ENCODE data around the gene CT47B1. TPM values are rescaled to one million over a fixed set of nuclear protein-coding genes. Genes with fewer than 3 reads are reported as not detected.
"Not testable (repeated sequence)": the region's sequence is repeated elsewhere in the genome, so short reads cannot be mapped to it uniquely, and the experiment has no call there.

Gene CT47B1
- not detected for polyA plus RNA-seq (ENCODE audit: insufficient read length)

- not testable (repeated sequence) for DNase-seq (ENCODE audit: low read depth)
Measured at GRCh38 chrX:120875766-120876165, at the start of gene CT47B1. Gene CT47B1 (minus strand): TSS chrX:120875866. CDS start chrX:120875670, 196 bp downstream.

- no peak for DNase-seq (ENCODE audit: low read depth)
Measured at GRCh38 chrX:120874678-120875557, 748 bp downstream of the CT47B1 start.

- DNase-seq (ENCODE audit: low read depth): no peak
Measured at GRCh38 chrX:120857240-120857639, 18.4 kb downstream of the CT47B1 start.

DNA sequence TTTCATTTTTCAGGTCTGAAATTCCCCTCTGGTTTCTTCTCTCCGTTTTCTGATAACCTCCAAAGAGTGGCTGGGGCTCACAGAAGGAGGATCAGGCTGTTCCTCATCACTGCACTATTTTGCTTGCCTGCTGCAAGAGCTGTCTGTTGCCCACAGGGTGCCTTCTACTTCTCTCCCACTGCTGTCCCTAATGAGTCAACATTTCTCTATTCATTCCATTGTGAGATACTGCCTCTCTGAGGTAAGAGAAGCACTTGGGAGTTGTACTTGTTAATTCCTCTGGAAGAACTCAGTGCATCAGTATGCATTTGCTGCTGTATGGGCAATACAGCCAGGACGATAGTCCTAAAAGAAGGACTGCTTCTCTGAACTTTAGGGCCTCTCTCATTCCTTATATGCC is 34.8 kb downstream of the CT47B1 start:
- no peak for DNase-seq (ENCODE audit: low read depth)

GRCh38 chrX:120839491-120839890 is 36.2 kb downstream of the CT47B1 start:
- DNase-seq (ENCODE audit: low read depth): no peak

DNA sequence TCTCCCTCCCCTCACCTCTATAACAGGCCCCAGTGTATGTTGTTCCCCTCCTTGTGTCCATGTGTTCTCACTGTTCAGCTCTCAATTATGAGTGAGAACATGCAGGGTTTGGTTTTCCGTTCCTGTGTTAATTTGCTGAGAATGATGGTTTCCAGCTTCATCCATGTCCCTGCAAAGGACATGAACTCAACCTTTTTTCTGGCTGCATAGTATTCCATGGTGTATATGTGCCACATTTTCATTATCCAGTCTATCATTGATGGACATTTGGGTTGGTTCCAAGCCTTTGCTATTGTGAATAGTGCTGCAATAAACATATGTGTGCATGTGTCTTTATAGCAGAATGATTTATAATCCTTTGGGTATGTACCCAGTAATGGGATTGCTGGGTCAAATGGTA is 48.5 kb downstream of the CT47B1 start:
- not testable (repeated sequence) for DNase-seq (ENCODE audit: low read depth)

- DNase-seq (ENCODE audit: low read depth): no peak
Measured at GRCh38 chrX:120825146-120825545, 50.5 kb downstream of the CT47B1 start.

- no peak for DNase-seq (ENCODE audit: low read depth)
Measured at GRCh38 chrX:120824021-120824420, 51.6 kb downstream of the CT47B1 start.

DNA sequence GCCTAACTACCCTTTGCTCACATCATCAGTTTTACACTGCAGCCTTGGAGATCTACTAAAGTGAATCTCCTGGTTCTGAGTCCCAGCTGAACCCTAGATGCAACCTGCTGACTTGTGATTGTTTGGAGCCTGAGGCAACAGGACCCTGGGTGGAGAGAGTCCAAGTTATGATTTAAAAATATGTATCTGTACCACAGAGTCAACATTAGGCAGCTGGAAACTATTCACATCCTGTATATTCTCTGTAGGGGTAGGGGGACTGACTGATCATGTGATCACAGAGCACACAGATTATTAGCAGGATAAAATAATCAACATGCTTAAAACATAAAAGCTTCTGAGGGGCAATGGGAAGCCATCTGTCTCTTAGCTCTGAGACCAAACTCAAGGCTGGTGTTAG is 52.1 kb downstream of the CT47B1 start:
- no peak for DNase-seq (ENCODE audit: low read depth)

Other genes starting within 250 kb of the CT47B1 start
- gene C1GALT1C1, start 245.8 kb downstream of the CT47B1 start, polyA plus RNA-seq (ENCODE audit: insufficient read length): 12.7 TPM
- gene CT47A11, start 61.3 kb upstream of the CT47B1 start, polyA plus RNA-seq (ENCODE audit: insufficient read length): not detected
- gene CT47A10, start 66.2 kb upstream of the CT47B1 start, polyA plus RNA-seq (ENCODE audit: insufficient read length): not detected
- gene CT47A9, start 71.0 kb upstream of the CT47B1 start, polyA plus RNA-seq (ENCODE audit: insufficient read length): not detected
- gene CT47A8, start 75.9 kb upstream of the CT47B1 start, polyA plus RNA-seq (ENCODE audit: insufficient read length): not detected
- gene CT47A7, start 80.7 kb upstream of the CT47B1 start, polyA plus RNA-seq (ENCODE audit: insufficient read length): not detected
- gene CT47A6, start 85.6 kb upstream of the CT47B1 start, polyA plus RNA-seq (ENCODE audit: insufficient read length): not detected
- not detected for gene CT47A5, start 90.5 kb upstream of the CT47B1 start, polyA plus RNA-seq (ENCODE audit: insufficient read length)
- not detected for gene CT47A4, start 95.3 kb upstream of the CT47B1 start, polyA plus RNA-seq (ENCODE audit: insufficient read length)
- not detected for gene CT47A3, start 100.2 kb upstream of the CT47B1 start, polyA plus RNA-seq (ENCODE audit: insufficient read length)
- not detected for gene CT47A2, start 105.1 kb upstream of the CT47B1 start, polyA plus RNA-seq (ENCODE audit: insufficient read length)
- not detected for gene CT47A1, start 109.9 kb upstream of the CT47B1 start, polyA plus RNA-seq (ENCODE audit: insufficient read length)
- 2.5 TPM for gene GLUD2, start 171.7 kb upstream of the CT47B1 start, polyA plus RNA-seq (ENCODE audit: insufficient read length)